Tibial nerve (tissue), 4 donors: Measurements from ENCODE around the gene RSBN1L. TPM values are rescaled to one million over a fixed set of nuclear protein-coding genes. Genes with fewer than 3 reads are reported as not detected.

ENCODE experiments used
- DNase-seq, 2 donors: peaks; one replicate each; pipeline ENCODE4 v3.0.0-alpha.2; 2019; ENCODE audit warnings: low spot score in 2 of 2
- H3K27ac ChIP-seq, 4 donors: fragments of 200-600 bp; sonication (generic) in 3 of 4; one replicate each; pipeline ENCODE4 v1.5.1; 2017 to 2019; ENCODE audit warnings: mild to moderate bottlenecking in 1 of 4
- H3K27me3 ChIP-seq, 2 donors: fragments of 200-600 bp; sonication (generic) in 1 of 2; one replicate each; pipeline versions ENCODE4 v1.5.1 to v1.6.0; 2017 to 2019
- H3K36me3 ChIP-seq, 3 donors: fragments of 200-600 bp; sonication (generic); one replicate each; pipeline ENCODE4 v1.5.1; 2018 to 2019
- H3K4me1 ChIP-seq, 4 donors: fragments of 200-600 bp; sonication (generic) in 3 of 4; one replicate each; pipeline ENCODE4 v1.5.1; 2017 to 2019
- H3K4me3 ChIP-seq, 4 donors: fragments of 200-600 bp; sonication (generic) in 3 of 4; one replicate each; pipeline ENCODE4 v1.5.1; 2017 to 2019; ENCODE audit warnings: mild to moderate bottlenecking in 1 of 4, moderate library complexity in 1 of 4
- H3K9me3 ChIP-seq, 4 donors: fragments of 200-600 bp; sonication (generic) in 3 of 4; one replicate each; pipeline ENCODE4 v1.5.1; 2017 to 2019
- CTCF ChIP-seq, 5 experiments: fragments of 200-600 bp in 3 of 5; fragments of 450-650 bp in 2 of 5; sonication (generic) in 3 of 5; IDR thresholded peaks; one replicate each; pipeline ENCODE4 v1.5.1; 2016 to 2019; ENCODE audit warnings: antibody characterized with exemption in 5 of 5, mild to moderate bottlenecking in 3 of 5, moderate library complexity in 2 of 5
- EP300 ChIP-seq, 2 donors: sonication (generic); formaldehyde crosslinking; IDR thresholded peaks; one replicate each; pipeline ENCODE4 v1.6.1; 2017; ENCODE audit warnings: antibody characterized with exemption in 2 of 2, mild to moderate bottlenecking in 1 of 2
- POLR2A ChIP-seq, 2 donors: fragments of 450-650 bp; IDR thresholded peaks; one replicate each; pipeline ENCODE4 v1.6.1; 2017; ENCODE audit warnings: antibody characterized with exemption in 2 of 2, mild to moderate bottlenecking in 2 of 2, moderate library complexity in 2 of 2
- WGBS, 2 donors: methylation state at CpG; one replicate each; pipeline ENCODE4 v1.1.5; 2018; 5-methylcytosine and 5-hydroxymethylcytosine counted together
- total RNA-seq, 4 donors: library from RNA; depleted of rRNA; stranded (reverse); fragments of >200 nt; gene quantifications; one replicate each; pipeline ENCODE4 v1.1.0, GENCODE V29; 2016

Gene RSBN1L
- total RNA-seq, 4 donors from 2014 or later, result 15.6 to 33.9 (median 29.1) TPM

- no peak for DNase-seq
- H3K27me3 ChIP-seq, result no peaks in the 10 kb centered on the region
- peaks cover 0 to 32% (median 0%) of the 10 kb centered on the region in 3 donors for H3K36me3 ChIP-seq
- WGBS, 2 donors, result 89 to 96% methylated on average over 2 of the region's 2 CpGs
- peaks cover 0 to 20% (median 3%) of the 10 kb centered on the region in 4 donors for H3K4me1 ChIP-seq
- no peak overlapping the region for H3K27ac ChIP-seq
- H3K9me3 ChIP-seq, result no peaks in the 10 kb centered on the region
- H3K4me3 ChIP-seq, result no peak overlapping the region
- TF ChIP-seq EP300 (IDR thresholded peaks at IDR 0.05), result no peak
- no peak for TF ChIP-seq CTCF (IDR thresholded peaks at IDR 0.05)
- TF ChIP-seq POLR2A (IDR thresholded peaks at IDR 0.05), result no peak
Measured at GRCh38 chr7:77791956-77792355, 95.7 kb downstream of the RSBN1L start.

GRCh38 chr7:77794000-77794399 is 97.7 kb downstream of the RSBN1L start:
- Histone ChIP-seq H3K9me3 (no peaks in the 10 kb centered on the region), H3K4me1 (peaks cover 0 to 27% (median 5%) of the 10 kb centered on the region in 4 donors), H3K27ac (no peak overlapping the region), H3K27me3 (no peaks in the 10 kb centered on the region), H3K36me3 (peaks cover 0 to 32% (median 0%) of the 10 kb centered on the region in 3 donors), H3K4me3 (no peak overlapping the region)
- TF ChIP-seq EP300 (IDR thresholded peaks at IDR 0.05) (peak in 1 of 2 donors; percentile 17), POLR2A (IDR thresholded peaks at IDR 0.05) (no peak), CTCF (IDR thresholded peaks at IDR 0.05) (no peak)
- no peak for DNase-seq
- 69 to 80% methylated on average over 4 of the region's 4 CpGs for WGBS, 2 donors

GRCh38 chr7:77796109-77796508 is 99.8 kb downstream of the RSBN1L start:
- TF ChIP-seq EP300 (IDR thresholded peaks at IDR 0.05) (no peak), CTCF (IDR thresholded peaks at IDR 0.05) (no peak), POLR2A (IDR thresholded peaks at IDR 0.05) (no peak)
- WGBS, 2 donors, result 80 to 99% methylated on average over 3 of the region's 3 CpGs
- H3K27ac ChIP-seq, result no peak overlapping the region
- H3K4me1 ChIP-seq, result peaks cover 0 to 36% (median 9%) of the 10 kb centered on the region in 4 donors
- H3K27me3 ChIP-seq, result no peaks in the 10 kb centered on the region
- no peak for DNase-seq
- no peak overlapping the region for H3K4me3 ChIP-seq
- H3K9me3 ChIP-seq, result no peaks in the 10 kb centered on the region
- H3K36me3 ChIP-seq, result peaks cover 0 to 19% (median 0%) of the 10 kb centered on the region in 3 donors

GRCh38 chr7:77796960-77797359 is 100.7 kb downstream of the RSBN1L start:
- peaks cover 0 to 36% (median 9%) of the 10 kb centered on the region in 4 donors for H3K4me1 ChIP-seq
- DNase-seq, result no peak
- WGBS, 2 donors, result 56 to 57% methylated on average over 5 of the region's 5 CpGs
- peak overlapping the region; percentile 68 to 98 (median 87) for H3K4me3 ChIP-seq
- no peak for TF ChIP-seq EP300 (IDR thresholded peaks at IDR 0.05)
- TF ChIP-seq POLR2A (IDR thresholded peaks at IDR 0.05), result no peak
- no peak for TF ChIP-seq CTCF (IDR thresholded peaks at IDR 0.05)
- H3K27ac ChIP-seq, result peak overlapping the region in 2 of 4 donors; percentile 92
- peaks cover 0 to 19% (median 0%) of the 10 kb centered on the region in 3 donors for H3K36me3 ChIP-seq
- no peaks in the 10 kb centered on the region for H3K27me3 ChIP-seq
- no peaks in the 10 kb centered on the region for H3K9me3 ChIP-seq

GRCh38 chr7:77797734-77798393 is 101.6 kb downstream of the RSBN1L start:
- H3K4me3 ChIP-seq, result peak overlapping the region; percentile 68 to 98 (median 87)
- peak overlapping the region; percentile 74 to 92 (median 90) for H3K27ac ChIP-seq
- peaks cover 0 to 19% (median 0%) of the 10 kb centered on the region in 3 donors for H3K36me3 ChIP-seq
- no peaks in the 10 kb centered on the region for H3K9me3 ChIP-seq
- peak in 1 of 2 donors; percentile 17 for DNase-seq
- WGBS, 2 donors, result 0 to 1% methylated on average over 34 to 35 of the region's 35 CpGs
- H3K27me3 ChIP-seq, result no peaks in the 10 kb centered on the region
- H3K4me1 ChIP-seq, result peaks cover 0 to 36% (median 9%) of the 10 kb centered on the region in 4 donors
- TF ChIP-seq CTCF (IDR thresholded peaks at IDR 0.05) (no peak), POLR2A (IDR thresholded peaks at IDR 0.05) (peak in 1 of 2 donors; percentile 23), EP300 (IDR thresholded peaks at IDR 0.05) (no peak)
